GM20000 (cell line): ENCODE results near the gene REXO2.
A peak's percentile ranks its signal among the peaks of the same experiment; 100 is the strongest.

Experiments
- DNase-seq: peaks from one replicate; pipeline ENCODE4 v3.0.0; 2012; ENCODE audit warnings: low spot score
- TF ChIP-seq, protein P1 (sequence below): IDR thresholded peaks from 2 replicates; pipeline ENCODE4 v1.5.1; 2012; ENCODE audit warnings: mild to moderate bottlenecking, control low read depth; ENCODE audit errors: extremely low read depth, missing control alignments

Gene REXO2

DNA sequence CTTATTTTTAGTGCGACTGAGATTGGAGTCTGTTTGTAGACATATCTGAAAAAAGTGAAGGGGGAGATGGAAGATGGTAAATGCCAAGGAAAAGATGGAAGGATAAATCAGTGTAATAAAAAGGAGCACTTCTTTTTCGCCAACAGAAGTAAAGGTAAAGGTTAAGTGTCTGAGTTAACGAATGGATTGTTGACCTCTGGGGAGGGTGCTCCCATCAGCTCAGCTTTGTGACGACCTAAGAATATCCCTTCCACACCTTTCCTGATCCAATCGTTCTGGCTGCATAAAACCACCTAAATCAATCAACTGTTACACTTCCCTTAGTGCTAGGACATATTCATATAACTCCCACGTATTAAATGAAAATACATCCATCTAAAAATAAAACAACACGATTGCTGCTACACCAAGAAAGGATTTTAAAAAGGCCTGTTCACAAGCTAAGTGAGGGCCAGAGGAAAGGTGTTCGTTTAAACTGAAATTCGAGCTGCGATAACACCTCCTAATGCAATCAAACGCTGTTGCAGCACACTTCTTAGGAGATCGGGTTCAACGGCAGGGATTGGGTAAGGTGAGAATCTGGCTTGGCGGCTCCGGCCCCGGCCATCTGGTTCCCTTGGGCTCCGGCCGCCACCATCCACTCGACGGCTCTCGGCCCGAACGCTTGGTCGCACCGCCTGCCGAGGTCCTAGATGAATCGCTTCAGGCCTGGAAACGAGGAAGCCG, 39.6 kb upstream of the REXO2 start:
- TF ChIP-seq, protein P1, sequence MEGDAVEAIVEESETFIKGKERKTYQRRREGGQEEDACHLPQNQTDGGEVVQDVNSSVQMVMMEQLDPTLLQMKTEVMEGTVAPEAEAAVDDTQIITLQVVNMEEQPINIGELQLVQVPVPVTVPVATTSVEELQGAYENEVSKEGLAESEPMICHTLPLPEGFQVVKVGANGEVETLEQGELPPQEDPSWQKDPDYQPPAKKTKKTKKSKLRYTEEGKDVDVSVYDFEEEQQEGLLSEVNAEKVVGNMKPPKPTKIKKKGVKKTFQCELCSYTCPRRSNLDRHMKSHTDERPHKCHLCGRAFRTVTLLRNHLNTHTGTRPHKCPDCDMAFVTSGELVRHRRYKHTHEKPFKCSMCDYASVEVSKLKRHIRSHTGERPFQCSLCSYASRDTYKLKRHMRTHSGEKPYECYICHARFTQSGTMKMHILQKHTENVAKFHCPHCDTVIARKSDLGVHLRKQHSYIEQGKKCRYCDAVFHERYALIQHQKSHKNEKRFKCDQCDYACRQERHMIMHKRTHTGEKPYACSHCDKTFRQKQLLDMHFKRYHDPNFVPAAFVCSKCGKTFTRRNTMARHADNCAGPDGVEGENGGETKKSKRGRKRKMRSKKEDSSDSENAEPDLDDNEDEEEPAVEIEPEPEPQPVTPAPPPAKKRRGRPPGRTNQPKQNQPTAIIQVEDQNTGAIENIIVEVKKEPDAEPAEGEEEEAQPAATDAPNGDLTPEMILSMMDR: no peak
- no peak for DNase-seq

DNA sequence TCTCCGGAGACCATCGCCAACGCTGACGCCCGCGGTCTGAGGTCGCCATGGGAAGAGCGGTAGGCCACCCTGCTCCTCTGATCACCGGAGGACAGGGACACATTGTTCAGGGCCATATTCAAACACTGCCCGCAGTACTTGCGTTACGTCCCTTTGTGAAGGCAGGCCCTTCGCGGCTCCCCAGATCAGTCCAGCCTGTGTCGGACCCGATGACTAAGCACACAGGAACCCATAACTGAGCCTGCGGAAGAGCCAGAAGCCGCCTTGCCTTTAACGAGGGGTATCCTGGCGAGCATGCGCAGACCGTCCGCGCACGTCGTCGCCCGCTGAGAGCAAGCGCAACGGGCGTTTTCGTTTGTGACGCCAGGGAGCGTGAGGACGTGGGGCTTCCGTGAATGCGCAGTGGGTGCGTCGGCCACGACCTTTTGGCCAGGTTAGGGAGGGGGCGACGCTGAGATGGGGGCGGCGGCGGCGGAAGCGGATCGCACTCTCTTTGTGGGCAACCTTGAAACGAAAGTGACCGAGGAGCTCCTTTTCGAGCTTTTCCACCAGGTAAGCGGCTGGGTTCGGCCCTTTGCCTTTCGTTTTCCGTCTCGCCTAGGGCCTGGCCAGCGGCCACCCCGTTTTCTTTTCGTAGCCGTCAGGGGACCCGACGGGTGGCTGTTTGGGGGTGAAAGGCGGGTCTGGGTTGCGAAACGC, 38.9 kb upstream of the REXO2 start, which contains the start of the genes C11orf71 and RBM7:
Gene C11orf71, minus strand, starts transcription at position 296 of the 699 bp plus-strand sequence. Its CDS starts 180 bp downstream, at position 116.
Gene RBM7, plus strand, starts transcription at position 451 of the 699 bp plus-strand sequence. Its CDS starts 6 bp downstream, at position 457.
- DNase-seq: peak; percentile 90
- TF ChIP-seq, protein P1: no peak

- DNase-seq: no peak
- TF ChIP-seq, protein P1: no peak
These were observed 38.4 kb upstream of the REXO2 start for GRCh38 chr11:114400915-114401223.

GRCh38 chr11:114401311-114401710, 38.0 kb upstream of the REXO2 start:
- DNase-seq: no peak
- TF ChIP-seq, protein P1: no peak

GRCh38 chr11:114412946-114413345, 26.3 kb upstream of the REXO2 start:
- TF ChIP-seq, protein P1: no peak

GRCh38 chr11:114413958-114414357, 25.3 kb upstream of the REXO2 start:
- TF ChIP-seq, protein P1: no peak
- DNase-seq: no peak

More at GRCh38 chr11:114412946-114413345, 26.3 kb upstream of the REXO2 start:
- no peak for DNase-seq

- no peak for DNase-seq
- TF ChIP-seq, protein P1: no peak
These were observed 22.8 kb upstream of the REXO2 start for GRCh38 chr11:114416441-114416961.
